Smooth muscle cell (in vitro differentiated cells): ENCODE results near the gene CDADC1. TPM values are rescaled to one million over a fixed set of nuclear protein-coding genes. Genes with fewer than 3 reads are reported as not detected.
A peak's percentile ranks its signal among the peaks of the same experiment; 100 is the strongest.
"Not testable (repeated sequence)": the region's sequence is repeated elsewhere in the genome, so short reads cannot be mapped to it uniquely, and the experiment has no call there.

ENCODE experiments used
- DNase-seq: peaks from one replicate; lab custom pipeline; 2025; ENCODE audit not compliant: unreplicated experiment; lab: John Stamatoyannopoulos, UW
- H2AFZ ChIP-seq: fragments of 200-600 bp; sonication (generic); 2 replicates; pipeline ENCODE4 v1.6.0; 2016; ENCODE audit warnings: antibody characterized with exemption, low read depth, mild to moderate bottlenecking
- H3F3A ChIP-seq: fragments of 200-600 bp; sonication (generic); 2 replicates; pipeline ENCODE4 v1.6.0; 2017; ENCODE audit warnings: antibody characterized with exemption, low read depth
- H3K27ac ChIP-seq: fragments of 200-600 bp; sonication (generic); 2 replicates; pipeline ENCODE4 v1.5.1; 2016; ENCODE audit warnings: low read depth, mild to moderate bottlenecking
- H3K27me3 ChIP-seq: fragments of 200-600 bp; sonication (generic); 2 replicates; pipeline ENCODE4 v1.6.1; 2016; ENCODE audit warnings: low read depth, mild to moderate bottlenecking
- H3K36me3 ChIP-seq: fragments of 200-600 bp; sonication (generic); 2 replicates; pipeline ENCODE4 v1.5.1; 2016; ENCODE audit warnings: low read depth
- H3K4me1 ChIP-seq: fragments of 200-600 bp; sonication (generic); 2 replicates; pipeline ENCODE4 v1.5.1; 2016; ENCODE audit warnings: low read depth
- H3K4me2 ChIP-seq: fragments of 200-600 bp; sonication (generic); 2 replicates; pipeline ENCODE4 v1.6.0; 2016; ENCODE audit warnings: mild to moderate bottlenecking
- H3K4me3 ChIP-seq: fragments of 200-600 bp; sonication (generic); 2 replicates; pipeline ENCODE4 v1.5.1; 2016; ENCODE audit warnings: mild to moderate bottlenecking
- H3K79me2 ChIP-seq: fragments of 200-600 bp; sonication (generic); 2 replicates; pipeline ENCODE4 v1.6.0; 2016; ENCODE audit warnings: low read depth, mild to moderate bottlenecking
- H3K9ac ChIP-seq: fragments of 200-600 bp; sonication (generic); 2 replicates; pipeline ENCODE4 v1.6.0; 2016; ENCODE audit warnings: low read depth
- H3K9me3 ChIP-seq: fragments of 200-600 bp; sonication (generic); replicated peaks from 2 replicates; pipeline ENCODE4 v1.5.1; 2016; ENCODE audit warnings: low read depth
- H4K20me1 ChIP-seq: fragments of 200-600 bp; sonication (generic); 2 replicates; pipeline ENCODE4 v1.6.0; 2016; ENCODE audit warnings: low read depth
- WGBS: methylation state at CpG from one replicate; pipeline ENCODE4 v1.1.7; 2016; ENCODE audit warnings: low lambda C conversion rate; 5-methylcytosine and 5-hydroxymethylcytosine counted together
- polyA plus RNA-seq: library from polyadenylated mRNA; unstranded; fragments of >200 nt; fragmentation: Nextera tagmentation; extraction: Ambion mirVana; gene quantifications from 2 replicates; pipeline ENCODE4 v1.2.1, GENCODE V29; 2016
- total RNA-seq: library from RNA; depleted of rRNA; stranded (reverse); fragments of >200 nt; gene quantifications from 2 replicates; pipeline ENCODE4 v1.2.3, GENCODE V29; 2014
- TF ChIP-seq, protein P1 (sequence below): fragments of 200-600 bp; sonication (generic); IDR thresholded peaks from 2 replicates; pipeline ENCODE4 v1.5.1; 2017; ENCODE audit warnings: borderline replicate concordance, mild to moderate bottlenecking, antibody characterized with exemption; ENCODE audit not compliant: insufficient read depth, poor library complexity, severe bottlenecking

Gene CDADC1
- total and polyA plus RNA-seq, 2 experiments from 2014 or later, result 11.1 to 22.6 TPM

DNA sequence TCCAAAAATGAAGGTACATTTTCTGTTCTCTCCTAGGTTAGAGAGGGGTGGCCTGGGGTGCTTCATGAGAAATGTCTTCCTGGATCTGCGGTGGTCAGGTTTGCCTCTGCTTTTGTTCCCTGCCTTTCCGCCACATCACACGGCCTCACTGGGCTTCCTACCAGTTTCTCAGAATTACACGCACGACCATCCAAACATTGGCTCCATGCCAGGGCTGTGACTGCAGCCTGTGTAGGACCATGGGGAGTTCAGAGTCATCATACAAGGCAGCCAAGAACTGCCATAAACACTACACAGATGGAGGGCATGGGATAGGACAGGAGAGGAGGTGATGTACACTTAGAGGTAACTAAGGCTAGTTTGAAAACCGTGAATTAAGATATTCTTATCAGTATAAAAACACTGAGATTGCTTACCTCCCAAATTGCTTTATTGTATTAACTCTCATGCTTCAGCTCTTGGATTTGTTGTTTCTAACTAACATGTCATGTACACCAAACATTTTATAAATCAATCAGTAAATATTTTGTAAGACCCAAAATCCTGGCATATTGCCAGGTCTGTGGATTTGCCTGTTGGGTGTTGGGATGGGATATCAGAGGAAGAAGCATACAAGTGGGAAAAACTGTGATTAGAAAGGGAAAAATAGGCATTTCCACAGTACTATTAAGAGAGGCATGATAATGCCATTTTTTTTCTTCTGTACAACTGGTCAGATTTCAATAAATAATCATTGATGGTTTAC is 45.2 kb downstream of the CDADC1 start:
- Histone ChIP-seq H3K9me3 (no peaks in the 10 kb centered on the region), H3K4me2 (no peak overlapping the region), H3K36me3 (no peaks in the 10 kb centered on the region), H4K20me1 (no peaks in the 10 kb centered on the region), H3K27me3 (no peaks in the 10 kb centered on the region), H3F3A (no peaks in the 10 kb centered on the region), H2AFZ (no peak overlapping the region), H3K4me3 (no peak overlapping the region), H3K9ac (no peak overlapping the region), H3K27ac (no peak overlapping the region), H3K4me1 (no peaks in the 10 kb centered on the region), H3K79me2 (no peaks in the 10 kb centered on the region)
- 62% methylated on average over 6 of the region's 6 CpGs for WGBS
- TF ChIP-seq, protein P1, sequence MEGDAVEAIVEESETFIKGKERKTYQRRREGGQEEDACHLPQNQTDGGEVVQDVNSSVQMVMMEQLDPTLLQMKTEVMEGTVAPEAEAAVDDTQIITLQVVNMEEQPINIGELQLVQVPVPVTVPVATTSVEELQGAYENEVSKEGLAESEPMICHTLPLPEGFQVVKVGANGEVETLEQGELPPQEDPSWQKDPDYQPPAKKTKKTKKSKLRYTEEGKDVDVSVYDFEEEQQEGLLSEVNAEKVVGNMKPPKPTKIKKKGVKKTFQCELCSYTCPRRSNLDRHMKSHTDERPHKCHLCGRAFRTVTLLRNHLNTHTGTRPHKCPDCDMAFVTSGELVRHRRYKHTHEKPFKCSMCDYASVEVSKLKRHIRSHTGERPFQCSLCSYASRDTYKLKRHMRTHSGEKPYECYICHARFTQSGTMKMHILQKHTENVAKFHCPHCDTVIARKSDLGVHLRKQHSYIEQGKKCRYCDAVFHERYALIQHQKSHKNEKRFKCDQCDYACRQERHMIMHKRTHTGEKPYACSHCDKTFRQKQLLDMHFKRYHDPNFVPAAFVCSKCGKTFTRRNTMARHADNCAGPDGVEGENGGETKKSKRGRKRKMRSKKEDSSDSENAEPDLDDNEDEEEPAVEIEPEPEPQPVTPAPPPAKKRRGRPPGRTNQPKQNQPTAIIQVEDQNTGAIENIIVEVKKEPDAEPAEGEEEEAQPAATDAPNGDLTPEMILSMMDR, result no peak
- peak; percentile 2 for DNase-seq

DNA sequence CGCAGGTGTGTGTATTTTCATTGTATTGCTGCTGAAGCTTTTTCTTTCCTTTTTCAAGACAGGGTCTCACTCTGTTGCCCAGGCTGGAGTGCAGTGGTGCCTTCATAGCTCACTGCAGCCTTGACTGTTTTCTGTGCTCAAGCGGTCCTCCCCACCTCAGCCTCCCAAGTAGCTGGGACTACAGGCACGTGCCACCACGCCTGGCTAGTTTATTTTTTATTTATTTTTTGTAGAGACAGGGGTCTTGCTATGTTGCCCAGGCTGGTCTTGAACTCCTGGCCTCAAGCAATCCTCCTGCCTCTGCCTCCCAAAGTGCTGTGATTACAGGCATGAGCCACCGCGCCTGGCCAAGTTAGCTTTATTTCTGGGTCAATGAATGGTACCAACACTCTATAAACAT is 47.0 kb downstream of the CDADC1 start:
- H3K79me2 ChIP-seq, H3K4me2 ChIP-seq, H2AFZ ChIP-seq, DNase-seq, H3K9ac ChIP-seq, H3F3A ChIP-seq, H3K27me3 ChIP-seq, H3K36me3 ChIP-seq, H3K4me1 ChIP-seq, H3K4me3 ChIP-seq, H4K20me1 ChIP-seq, H3K9me3 ChIP-seq, H3K27ac ChIP-seq: not testable (repeated sequence)
- 95% methylated on average over 6 of the region's 6 CpGs for WGBS

DNA sequence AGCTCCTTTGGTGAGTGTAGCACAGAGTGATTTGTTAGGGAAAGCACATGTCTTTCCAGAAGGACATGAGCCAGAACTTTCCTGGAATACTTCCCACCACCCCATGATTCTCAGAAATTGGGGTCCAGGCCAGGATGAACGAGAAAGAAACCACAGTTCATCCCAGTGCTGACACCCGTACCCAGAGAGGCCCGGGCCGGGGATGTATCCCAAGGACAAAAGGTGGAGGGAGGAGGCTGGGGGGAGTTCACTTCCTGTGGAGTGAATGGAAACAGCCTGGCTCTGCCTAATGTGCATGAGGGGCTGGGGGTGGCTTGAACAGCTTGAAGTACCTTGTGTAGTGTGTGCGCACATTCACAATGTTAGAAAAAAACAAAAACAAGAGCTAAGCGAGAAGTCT is 47.5 kb downstream of the CDADC1 start:
- H3K27me3 ChIP-seq, result no peaks in the 10 kb centered on the region
- H3K4me2 ChIP-seq, result no peak overlapping the region
- no peaks in the 10 kb centered on the region for H3F3A ChIP-seq
- H3K79me2 ChIP-seq, result no peaks in the 10 kb centered on the region
- no peak overlapping the region for H3K4me3 ChIP-seq
- no peak for DNase-seq
- H3K27ac ChIP-seq, result no peak overlapping the region
- H3K36me3 ChIP-seq, result no peaks in the 10 kb centered on the region
- H4K20me1 ChIP-seq, result no peaks in the 10 kb centered on the region
- H2AFZ ChIP-seq, result no peak overlapping the region
- H3K9ac ChIP-seq, result no peak overlapping the region
- H3K9me3 ChIP-seq, result no peaks in the 10 kb centered on the region
- TF ChIP-seq, protein P1, result no peak
- H3K4me1 ChIP-seq, result no peaks in the 10 kb centered on the region
- 90% methylated on average over 6 of the region's 6 CpGs for WGBS

DNA sequence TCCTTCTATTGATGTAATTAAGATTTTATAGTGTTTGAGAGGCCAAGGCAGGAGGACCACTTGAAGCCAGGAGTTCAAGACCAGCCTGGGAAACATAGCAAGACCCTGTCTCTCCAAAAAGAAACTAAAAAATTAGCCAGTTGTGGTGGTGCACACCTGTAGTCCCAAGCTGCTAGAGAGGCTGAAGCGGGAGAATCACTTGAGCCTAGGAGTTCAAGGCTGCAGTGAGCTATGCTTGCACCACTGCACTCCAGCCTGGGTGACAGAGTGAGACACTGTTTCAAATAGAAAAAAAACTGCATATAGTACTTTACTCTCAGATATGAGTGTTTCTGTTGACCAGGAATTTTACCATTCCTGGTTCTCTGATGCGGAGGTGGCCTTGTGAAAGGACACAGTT is 48.9 kb downstream of the CDADC1 start:
- no peaks in the 10 kb centered on the region for H3K4me1 ChIP-seq
- no peaks in the 10 kb centered on the region for H3F3A ChIP-seq
- no peak overlapping the region for H2AFZ ChIP-seq
- H3K36me3 ChIP-seq, result no peaks in the 10 kb centered on the region
- no peak overlapping the region for H3K27ac ChIP-seq
- H3K9me3 ChIP-seq, result no peaks in the 10 kb centered on the region
- H3K79me2 ChIP-seq, result no peaks in the 10 kb centered on the region
- H4K20me1 ChIP-seq, result no peaks in the 10 kb centered on the region
- TF ChIP-seq, protein P1, result no peak
- DNase-seq, result no peak
- no peak overlapping the region for H3K4me2 ChIP-seq
- H3K4me3 ChIP-seq, result no peak overlapping the region
- H3K9ac ChIP-seq, result no peak overlapping the region
- no peaks in the 10 kb centered on the region for H3K27me3 ChIP-seq
- WGBS, result 91% methylated on average over 2 of the region's 2 CpGs
